Liver (tissue), 9 donors: ENCODE results near the gene FOCAD. TPM values are rescaled to one million over a fixed set of nuclear protein-coding genes. Genes with fewer than 3 reads are reported as not detected.

Experiments
- DNase-seq: peaks from one replicate; pipeline ENCODE4 v3.0.0-alpha.2; 2017; ENCODE audit warnings: low spot score
- H3K27ac ChIP-seq, 2 donors: one replicate each; pipeline ENCODE4 v1.7.0; 2013; ENCODE audit warnings: inconsistent platforms in 2 of 2, low read length in 2 of 2, control low read depth in 1 of 2, low read depth in 1 of 2, mild to moderate bottlenecking in 1 of 2
- H3K27me3 ChIP-seq, 4 donors: one replicate each; pipeline versions ENCODE4 v1.6.1 to v1.7.0; 2013; ENCODE audit warnings: low read length in 3 of 4, inconsistent platforms in 1 of 4, mild to moderate bottlenecking in 1 of 4, moderate library complexity in 1 of 4; ENCODE audit not compliant: control insufficient read depth in 4 of 4, insufficient read depth in 4 of 4
- H3K36me3 ChIP-seq, 4 donors: one replicate each; pipeline versions ENCODE4 v1.6.1 to v1.7.0; 2013; ENCODE audit warnings: low read length in 3 of 4, mild to moderate bottlenecking in 3 of 4, low read depth in 1 of 4, moderate library complexity in 1 of 4; ENCODE audit not compliant: control insufficient read depth in 4 of 4, insufficient read depth in 3 of 4
- H3K4me1 ChIP-seq, 4 donors: one replicate each; pipeline versions ENCODE4 v1.6.1 to v1.7.0; 2013; ENCODE audit warnings: low read length in 3 of 4, mild to moderate bottlenecking in 3 of 4, moderate library complexity in 1 of 4; ENCODE audit not compliant: control insufficient read depth in 4 of 4, insufficient read depth in 4 of 4
- H3K4me3 ChIP-seq, 3 donors: one replicate each; pipeline versions ENCODE4 v1.6.1 to v1.7.0; 2013; ENCODE audit warnings: low read length in 3 of 3, control low read depth in 1 of 3, low read depth in 1 of 3, mild to moderate bottlenecking in 1 of 3
- H3K9ac ChIP-seq, 2 donors: one replicate each; pipeline ENCODE4 v1.7.0; 2013; ENCODE audit warnings: low read length in 2 of 2, mild to moderate bottlenecking in 2 of 2, moderate library complexity in 2 of 2, control low read depth in 1 of 2, low read depth in 1 of 2
- H3K9me3 ChIP-seq, 4 donors: one replicate each; pipeline versions ENCODE4 v1.6.1 to v1.7.0; 2013; ENCODE audit warnings: low read length in 3 of 4; ENCODE audit not compliant: control insufficient read depth in 4 of 4
- FOXA2 ChIP-seq: IDR thresholded peaks from 2 replicates; pipeline ENCODE4 v1.6.1; 2016; ENCODE audit warnings: antibody characterized with exemption
- HNF4A ChIP-seq, 2 donors: conservative IDR thresholded peaks; 2 replicates each; pipeline ENCODE4 v1.6.1; 2016; ENCODE audit warnings: antibody characterized with exemption in 2 of 2, mild to moderate bottlenecking in 2 of 2
- HNF4G ChIP-seq: IDR thresholded peaks from 2 replicates; pipeline ENCODE4 v1.6.1; 2016; ENCODE audit warnings: antibody characterized with exemption
- JUND ChIP-seq, 2 donors: IDR thresholded peaks; 2 replicates each; pipeline ENCODE4 v1.6.1; 2016; ENCODE audit warnings: antibody characterized with exemption in 2 of 2
- NR2F2 ChIP-seq: IDR thresholded peaks from 2 replicates; pipeline ENCODE4 v1.6.1; 2016; ENCODE audit warnings: antibody characterized with exemption
- RAD21 ChIP-seq, 2 donors: IDR thresholded peaks; 2 replicates each; pipeline ENCODE4 v1.6.1; 2016; ENCODE audit warnings: antibody characterized with exemption in 2 of 2, mild to moderate bottlenecking in 2 of 2
- SP1 ChIP-seq: IDR thresholded peaks from 2 replicates; pipeline ENCODE4 v1.6.1; 2018; ENCODE audit warnings: antibody characterized with exemption, mild to moderate bottlenecking
- WGBS: extraction: QIAGEN DNeasy Blood & Tissue Kit; methylation state at CpG from one replicate; pipeline ENCODE4 v1.1.7; 2013; 5-methylcytosine and 5-hydroxymethylcytosine counted together
- polyA plus RNA-seq, 2 donors: library from polyadenylated mRNA; stranded (reverse) in 1 of 2; unstranded in 1 of 2; fragments of 200-250 nt in 1 of 2; fragments of >200 nt in 1 of 2; fragmentation: Nextera tagmentation in 1 of 2; extraction: Ambion mirVana in 1 of 2; gene quantifications; one replicate each; pipeline versions ENCODE4 v1.2.1 to v1.2.3, GENCODE V29; 2013 to 2015
- total RNA-seq, 2 donors: library from RNA; depleted of rRNA; stranded (reverse); fragments of >200 nt; gene quantifications; one replicate each; pipeline ENCODE4 v1.2.3, GENCODE V29; 2014
- TF ChIP-seq, protein P1 (sequence below): IDR thresholded peaks from 2 replicates; pipeline ENCODE4 v1.6.1; 2016; ENCODE audit warnings: antibody characterized with exemption, mild to moderate bottlenecking
- TF ChIP-seq, protein P2 (sequence below): IDR thresholded peaks from 2 replicates; pipeline ENCODE4 v1.6.1; 2016; ENCODE audit warnings: antibody characterized with exemption
- TF ChIP-seq, protein P3 (sequence below): fragments of 150-350 bp; IDR thresholded peaks from 2 replicates; pipeline ENCODE4 v1.5.1; 2017; ENCODE audit warnings: improper control_type of control experiment, low read depth, low read length; ENCODE audit not compliant: missing input control
- TF ChIP-seq, protein P4 (sequence below): IDR thresholded peaks from 2 replicates; pipeline ENCODE4 v1.6.1; 2016; ENCODE audit warnings: antibody characterized with exemption
- TF ChIP-seq, protein P5 (sequence below): IDR thresholded peaks from 2 replicates; pipeline ENCODE4 v1.6.1; 2016; ENCODE audit warnings: antibody characterized with exemption
- donor health status: healthy.
- donor health status: healthy.
- donor health status: healthy.
- donor health status: healthy.
- donor health status: healthy.

Gene FOCAD
- total and polyA plus RNA-seq, 4 donors = 3.2 to 21.0 (median 10.3) TPM

DNA sequence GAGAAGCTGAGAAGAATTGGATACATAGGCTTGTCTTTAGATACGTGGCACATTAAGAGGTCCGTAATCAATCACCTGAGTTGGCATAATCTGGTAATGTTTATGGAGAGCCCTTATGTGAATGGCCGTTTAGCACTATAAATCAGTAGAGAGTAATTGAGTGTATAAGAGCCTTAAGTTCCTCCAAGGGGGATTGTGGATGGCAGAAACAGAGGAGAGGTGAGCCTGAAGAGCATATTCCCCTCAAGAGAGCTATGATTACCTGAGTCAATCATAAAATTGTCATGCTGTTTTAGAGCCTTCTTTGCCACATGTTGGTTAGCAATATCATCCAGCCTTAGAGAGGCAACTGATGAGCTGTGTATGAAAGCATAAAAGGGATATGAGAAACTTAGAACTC lies 58.8 kb downstream of the FOCAD start (continued):
- no peak for TF ChIP-seq RAD21 (IDR thresholded peaks at IDR 0.05)

DNA sequence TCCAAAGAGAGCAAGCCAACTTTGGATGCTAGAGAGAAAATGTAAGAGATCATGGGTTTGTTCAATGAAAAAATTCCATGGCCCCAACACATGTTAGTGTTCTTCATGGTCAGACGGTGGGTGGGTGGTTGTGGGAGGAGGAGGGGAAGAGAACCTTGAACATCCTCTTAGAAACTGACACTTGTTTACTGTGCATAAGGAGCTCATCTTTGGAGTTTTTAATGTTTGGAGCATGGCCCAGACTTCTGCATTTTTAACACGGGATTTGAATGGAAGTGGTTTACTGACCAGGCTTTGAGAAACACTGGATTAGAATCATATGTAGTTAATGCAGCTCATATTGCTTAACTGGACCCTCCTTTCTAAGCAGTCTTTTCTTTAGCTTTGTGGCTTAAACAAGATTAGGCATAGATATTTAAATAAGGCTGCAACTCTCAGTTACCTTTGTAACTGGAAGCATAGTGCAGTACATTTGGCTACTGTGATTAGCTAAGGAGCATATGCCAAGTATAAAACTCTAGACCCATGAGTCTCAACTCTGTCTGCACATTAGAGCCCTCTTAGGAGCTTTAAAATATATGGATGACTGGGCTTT lies 60.1 kb downstream of the FOCAD start:
- Histone ChIP-seq H3K4me1 (peaks cover 0 to 13% (median 5%) of the 10 kb centered on the region in 4 donors), H3K27ac (no peak overlapping the region), H3K27me3 (no peaks in the 10 kb centered on the region), H3K36me3 (peaks cover 0 to 2% (median under 1%) of the 10 kb centered on the region in 4 donors), H3K9me3 (no peaks in the 10 kb centered on the region), H3K4me3 (no peak overlapping the region), H3K9ac (no peak overlapping the region)
- no peak for DNase-seq
- TF ChIP-seq, protein P1, sequence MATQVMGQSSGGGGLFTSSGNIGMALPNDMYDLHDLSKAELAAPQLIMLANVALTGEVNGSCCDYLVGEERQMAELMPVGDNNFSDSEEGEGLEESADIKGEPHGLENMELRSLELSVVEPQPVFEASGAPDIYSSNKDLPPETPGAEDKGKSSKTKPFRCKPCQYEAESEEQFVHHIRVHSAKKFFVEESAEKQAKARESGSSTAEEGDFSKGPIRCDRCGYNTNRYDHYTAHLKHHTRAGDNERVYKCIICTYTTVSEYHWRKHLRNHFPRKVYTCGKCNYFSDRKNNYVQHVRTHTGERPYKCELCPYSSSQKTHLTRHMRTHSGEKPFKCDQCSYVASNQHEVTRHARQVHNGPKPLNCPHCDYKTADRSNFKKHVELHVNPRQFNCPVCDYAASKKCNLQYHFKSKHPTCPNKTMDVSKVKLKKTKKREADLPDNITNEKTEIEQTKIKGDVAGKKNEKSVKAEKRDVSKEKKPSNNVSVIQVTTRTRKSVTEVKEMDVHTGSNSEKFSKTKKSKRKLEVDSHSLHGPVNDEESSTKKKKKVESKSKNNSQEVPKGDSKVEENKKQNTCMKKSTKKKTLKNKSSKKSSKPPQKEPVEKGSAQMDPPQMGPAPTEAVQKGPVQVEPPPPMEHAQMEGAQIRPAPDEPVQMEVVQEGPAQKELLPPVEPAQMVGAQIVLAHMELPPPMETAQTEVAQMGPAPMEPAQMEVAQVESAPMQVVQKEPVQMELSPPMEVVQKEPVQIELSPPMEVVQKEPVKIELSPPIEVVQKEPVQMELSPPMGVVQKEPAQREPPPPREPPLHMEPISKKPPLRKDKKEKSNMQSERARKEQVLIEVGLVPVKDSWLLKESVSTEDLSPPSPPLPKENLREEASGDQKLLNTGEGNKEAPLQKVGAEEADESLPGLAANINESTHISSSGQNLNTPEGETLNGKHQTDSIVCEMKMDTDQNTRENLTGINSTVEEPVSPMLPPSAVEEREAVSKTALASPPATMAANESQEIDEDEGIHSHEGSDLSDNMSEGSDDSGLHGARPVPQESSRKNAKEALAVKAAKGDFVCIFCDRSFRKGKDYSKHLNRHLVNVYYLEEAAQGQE = no peak
- TF ChIP-seq HNF4G (no peak), JUND (IDR thresholded peaks at IDR 0.05) (no peak), FOXA2 (no peak), SP1 (no peak), HNF4A (conservative IDR thresholded peaks at IDR 0.05) (no peak), NR2F2 (no peak)
- TF ChIP-seq, protein P2, sequence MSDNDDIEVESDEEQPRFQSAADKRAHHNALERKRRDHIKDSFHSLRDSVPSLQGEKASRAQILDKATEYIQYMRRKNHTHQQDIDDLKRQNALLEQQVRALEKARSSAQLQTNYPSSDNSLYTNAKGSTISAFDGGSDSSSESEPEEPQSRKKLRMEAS = no peak
- TF ChIP-seq, protein P3, sequence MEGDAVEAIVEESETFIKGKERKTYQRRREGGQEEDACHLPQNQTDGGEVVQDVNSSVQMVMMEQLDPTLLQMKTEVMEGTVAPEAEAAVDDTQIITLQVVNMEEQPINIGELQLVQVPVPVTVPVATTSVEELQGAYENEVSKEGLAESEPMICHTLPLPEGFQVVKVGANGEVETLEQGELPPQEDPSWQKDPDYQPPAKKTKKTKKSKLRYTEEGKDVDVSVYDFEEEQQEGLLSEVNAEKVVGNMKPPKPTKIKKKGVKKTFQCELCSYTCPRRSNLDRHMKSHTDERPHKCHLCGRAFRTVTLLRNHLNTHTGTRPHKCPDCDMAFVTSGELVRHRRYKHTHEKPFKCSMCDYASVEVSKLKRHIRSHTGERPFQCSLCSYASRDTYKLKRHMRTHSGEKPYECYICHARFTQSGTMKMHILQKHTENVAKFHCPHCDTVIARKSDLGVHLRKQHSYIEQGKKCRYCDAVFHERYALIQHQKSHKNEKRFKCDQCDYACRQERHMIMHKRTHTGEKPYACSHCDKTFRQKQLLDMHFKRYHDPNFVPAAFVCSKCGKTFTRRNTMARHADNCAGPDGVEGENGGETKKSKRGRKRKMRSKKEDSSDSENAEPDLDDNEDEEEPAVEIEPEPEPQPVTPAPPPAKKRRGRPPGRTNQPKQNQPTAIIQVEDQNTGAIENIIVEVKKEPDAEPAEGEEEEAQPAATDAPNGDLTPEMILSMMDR = no peak
- 81% methylated on average over 2 of the region's 2 CpGs for WGBS

DNA sequence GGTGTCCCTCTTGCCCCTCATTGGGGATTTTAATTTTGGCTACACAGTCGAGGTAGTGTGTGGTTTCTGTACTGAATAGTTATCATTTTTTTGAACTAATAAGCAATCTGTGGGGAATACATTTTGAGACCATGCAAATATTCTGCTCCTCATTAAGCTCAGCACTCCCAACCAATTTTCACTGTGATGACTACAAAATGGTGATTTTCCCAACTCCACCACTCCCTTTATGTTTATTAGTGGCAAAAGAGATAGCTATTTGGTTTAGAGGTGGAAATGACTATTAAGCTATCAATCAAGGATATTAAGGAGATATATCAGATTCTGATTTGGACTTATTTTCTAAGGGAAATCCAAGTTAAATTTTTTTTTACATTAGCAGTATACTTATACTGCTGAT lies 62.9 kb downstream of the FOCAD start:
- no peak overlapping the region for H3K4me3 ChIP-seq
- no peaks in the 10 kb centered on the region for H3K9me3 ChIP-seq
- TF ChIP-seq HNF4A (conservative IDR thresholded peaks at IDR 0.05) = no peak
- TF ChIP-seq, protein P4, sequence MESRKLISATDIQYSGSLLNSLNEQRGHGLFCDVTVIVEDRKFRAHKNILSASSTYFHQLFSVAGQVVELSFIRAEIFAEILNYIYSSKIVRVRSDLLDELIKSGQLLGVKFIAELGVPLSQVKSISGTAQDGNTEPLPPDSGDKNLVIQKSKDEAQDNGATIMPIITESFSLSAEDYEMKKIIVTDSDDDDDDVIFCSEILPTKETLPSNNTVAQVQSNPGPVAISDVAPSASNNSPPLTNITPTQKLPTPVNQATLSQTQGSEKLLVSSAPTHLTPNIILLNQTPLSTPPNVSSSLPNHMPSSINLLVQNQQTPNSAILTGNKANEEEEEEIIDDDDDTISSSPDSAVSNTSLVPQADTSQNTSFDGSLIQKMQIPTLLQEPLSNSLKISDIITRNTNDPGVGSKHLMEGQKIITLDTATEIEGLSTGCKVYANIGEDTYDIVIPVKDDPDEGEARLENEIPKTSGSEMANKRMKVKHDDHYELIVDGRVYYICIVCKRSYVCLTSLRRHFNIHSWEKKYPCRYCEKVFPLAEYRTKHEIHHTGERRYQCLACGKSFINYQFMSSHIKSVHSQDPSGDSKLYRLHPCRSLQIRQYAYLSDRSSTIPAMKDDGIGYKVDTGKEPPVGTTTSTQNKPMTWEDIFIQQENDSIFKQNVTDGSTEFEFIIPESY = no peak
- TF ChIP-seq, protein P5, sequence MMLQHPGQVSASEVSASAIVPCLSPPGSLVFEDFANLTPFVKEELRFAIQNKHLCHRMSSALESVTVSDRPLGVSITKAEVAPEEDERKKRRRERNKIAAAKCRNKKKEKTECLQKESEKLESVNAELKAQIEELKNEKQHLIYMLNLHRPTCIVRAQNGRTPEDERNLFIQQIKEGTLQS = no peak
- TF ChIP-seq SP1 = no peak
- 92% methylated on average over 1 of the region's 1 CpG for WGBS
- DNase-seq = no peak
- no peak overlapping the region for H3K27ac ChIP-seq
- H3K27me3 ChIP-seq = no peaks in the 10 kb centered on the region
- H3K36me3 ChIP-seq = peaks cover 0 to 2% (median 0%) of the 10 kb centered on the region in 4 donors
- H3K4me1 ChIP-seq = peaks cover 0 to 13% (median 5%) of the 10 kb centered on the region in 4 donors
- H3K9ac ChIP-seq = no peak overlapping the region
